ENCODE measurements around the gene ARMC2.
"Not testable (repeated sequence)": the region's sequence is repeated elsewhere in the genome, so short reads cannot be mapped to it uniquely, and the experiment has no call there.

The ARMC2 gene

GRCh38 chr6:108848116-108848868, at the start of gene ARMC2:
TSS of gene ARMC2 (plus strand) at chr6:108848422. CDS start at chr6:108854268, 5,846 bp downstream.
- peak; percentile 88 for FAIRE-seq

GRCh38 chr6:108798670-108799353, 49.4 kb upstream of the ARMC2 start:
- no peak for FAIRE-seq

- no peak for FAIRE-seq
Measured at GRCh38 chr6:108799354-108799717, 48.9 kb upstream of the ARMC2 start.

GRCh38 chr6:108799791-108800190, 48.4 kb upstream of the ARMC2 start:
- FAIRE-seq = no peak

- no peak for FAIRE-seq
Measured at GRCh38 chr6:108800427-108800864, 47.8 kb upstream of the ARMC2 start.

- no peak for FAIRE-seq
Measured at GRCh38 chr6:108801366-108801765, 46.9 kb upstream of the ARMC2 start.

- no peak for FAIRE-seq
Measured at GRCh38 chr6:108803982-108804490, 44.2 kb upstream of the ARMC2 start.

GRCh38 chr6:108804956-108805355, 43.3 kb upstream of the ARMC2 start:
- no peak for FAIRE-seq

- no peak for FAIRE-seq
Measured at GRCh38 chr6:108805611-108806167, 42.5 kb upstream of the ARMC2 start.

- FAIRE-seq = no peak
Measured at GRCh38 chr6:108806171-108806570, 42.1 kb upstream of the ARMC2 start.

GRCh38 chr6:108806665-108807064, 41.6 kb upstream of the ARMC2 start:
- FAIRE-seq = no peak

- FAIRE-seq = no peak
Measured at GRCh38 chr6:108807928-108808327, 40.3 kb upstream of the ARMC2 start.

GRCh38 chr6:108809211-108809610, 39.0 kb upstream of the ARMC2 start:
- FAIRE-seq = no peak

GRCh38 chr6:108810057-108810643, 38.1 kb upstream of the ARMC2 start:
- no peak for FAIRE-seq

GRCh38 chr6:108811490-108811889, 36.7 kb upstream of the ARMC2 start:
- FAIRE-seq = no peak

- FAIRE-seq = not testable (repeated sequence)
Measured at GRCh38 chr6:108813218-108813617, 35.0 kb upstream of the ARMC2 start.

- FAIRE-seq = not testable (repeated sequence)
Measured at GRCh38 chr6:108817276-108817675, 30.9 kb upstream of the ARMC2 start.

GRCh38 chr6:108820006-108820405, 28.2 kb upstream of the ARMC2 start:
- FAIRE-seq = no peak

- no peak for FAIRE-seq
Measured at GRCh38 chr6:108822401-108822800, 25.8 kb upstream of the ARMC2 start.

- no peak for FAIRE-seq
Measured at GRCh38 chr6:108825326-108825725, 22.9 kb upstream of the ARMC2 start.

GRCh38 chr6:108831104-108831503, 17.1 kb upstream of the ARMC2 start:
- FAIRE-seq = no peak

GRCh38 chr6:108832738-108833137, 15.5 kb upstream of the ARMC2 start:
- no peak for FAIRE-seq

GRCh38 chr6:108835218-108835850, 12.9 kb upstream of the ARMC2 start:
- peak; percentile 87 for FAIRE-seq
